Activated T-cell treated with anti-CD3 and anti-CD28 coated beads for 24 hours (primary cell): ENCODE measurements around the gene GAL3ST3.
A peak's percentile ranks its signal among the peaks of the same experiment; 100 is the strongest.
"Not testable (repeated sequence)": the region's sequence is repeated elsewhere in the genome, so short reads cannot be mapped to it uniquely, and the experiment has no call there.

Experiments
- DNase-seq: peaks from one replicate; pipeline ENCODE4 v3.0.0-alpha.2; 2020; ENCODE audit warnings: low read depth

GAL3ST3 gene, protein sequence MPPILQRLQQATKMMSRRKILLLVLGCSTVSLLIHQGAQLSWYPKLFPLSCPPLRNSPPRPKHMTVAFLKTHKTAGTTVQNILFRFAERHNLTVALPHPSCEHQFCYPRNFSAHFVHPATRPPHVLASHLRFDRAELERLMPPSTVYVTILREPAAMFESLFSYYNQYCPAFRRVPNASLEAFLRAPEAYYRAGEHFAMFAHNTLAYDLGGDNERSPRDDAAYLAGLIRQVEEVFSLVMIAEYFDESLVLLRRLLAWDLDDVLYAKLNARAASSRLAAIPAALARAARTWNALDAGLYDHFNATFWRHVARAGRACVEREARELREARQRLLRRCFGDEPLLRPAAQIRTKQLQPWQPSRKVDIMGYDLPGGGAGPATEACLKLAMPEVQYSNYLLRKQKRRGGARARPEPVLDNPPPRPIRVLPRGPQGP

DNA sequence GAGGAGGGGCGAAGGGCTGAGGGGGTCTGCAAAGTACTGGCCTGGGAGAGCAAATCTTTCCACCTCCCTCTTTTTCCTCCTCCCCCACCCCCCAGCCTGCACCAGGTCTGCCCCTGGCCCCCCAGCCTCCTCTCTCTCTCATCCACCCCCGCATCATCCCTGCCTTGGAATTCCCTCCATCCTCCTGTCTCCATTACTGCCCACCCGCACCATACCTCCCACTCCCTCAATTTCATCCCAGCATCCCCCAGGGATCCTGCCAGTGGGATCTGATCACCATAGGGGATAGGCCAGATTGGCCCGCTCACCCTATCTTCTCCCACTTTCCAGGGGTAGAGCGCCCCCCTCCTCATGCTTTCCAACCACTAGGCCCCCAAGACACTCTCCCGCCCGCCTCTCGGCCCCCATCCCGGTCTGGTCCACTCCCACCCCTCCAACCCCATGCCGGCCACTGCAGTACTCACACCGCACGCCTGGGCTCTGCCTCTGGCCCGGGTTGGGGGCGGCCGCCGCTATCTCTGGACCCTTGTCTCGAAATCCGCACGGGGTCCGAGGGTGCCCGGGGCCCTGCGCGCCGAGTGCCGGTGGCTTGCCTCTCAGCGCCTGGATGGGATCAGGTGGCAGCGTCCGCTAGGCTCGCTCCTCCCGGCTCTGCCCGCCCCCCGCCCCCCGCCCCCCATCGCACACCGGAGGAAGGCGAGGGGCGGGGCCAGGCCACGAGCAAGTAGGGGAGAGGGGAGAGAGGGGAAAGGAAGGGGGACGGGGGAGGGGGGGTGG lies at the start of gene GAL3ST3:
GAL3ST3 (minus strand) TSS at position 615 of the 777 bp plus-strand sequence. CDS start 3,746 bp downstream, outside the sequence.
- no peak for DNase-seq

DNA sequence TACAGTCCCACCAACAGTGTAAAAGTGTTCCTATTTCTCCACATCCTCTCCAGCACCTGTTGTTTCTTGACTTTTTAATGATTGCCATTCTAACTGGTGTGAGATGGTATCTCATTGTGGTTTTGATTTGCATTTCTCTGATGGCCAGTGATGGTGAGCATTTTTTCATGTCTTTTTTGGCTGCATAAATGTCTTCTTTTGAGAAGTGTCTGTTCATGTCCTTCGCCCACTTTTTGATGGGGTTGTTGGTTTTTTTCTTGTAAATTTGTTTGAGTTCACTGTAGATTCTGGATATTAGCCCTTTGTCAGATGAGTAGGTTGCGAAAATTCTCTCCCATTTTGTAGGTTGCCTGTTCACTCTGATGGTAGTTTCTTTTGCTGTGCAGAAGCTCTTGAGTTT lies 43.2 kb upstream of the GAL3ST3 start:
- not testable (repeated sequence) for DNase-seq

DNA sequence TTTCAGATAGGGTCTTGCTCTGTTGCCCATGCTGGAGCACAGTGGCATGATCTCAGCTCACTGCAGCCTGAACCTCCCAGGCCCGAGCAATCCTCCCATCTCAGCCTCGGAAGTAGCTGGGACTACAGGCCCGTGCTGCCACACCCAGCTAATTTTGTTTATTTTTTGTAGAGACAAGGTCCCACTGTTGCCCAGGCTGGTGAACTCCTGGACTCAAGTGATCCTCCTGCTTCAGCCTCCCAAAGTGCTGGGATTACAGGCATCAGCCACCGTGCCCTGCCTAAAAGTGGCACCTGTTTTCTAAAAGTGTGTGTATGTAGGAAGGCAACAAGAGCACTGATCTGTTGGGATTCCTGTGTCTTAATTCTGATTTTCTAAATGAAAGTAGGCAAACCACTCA lies 41.3 kb upstream of the GAL3ST3 start:
- DNase-seq, result no peak

DNA sequence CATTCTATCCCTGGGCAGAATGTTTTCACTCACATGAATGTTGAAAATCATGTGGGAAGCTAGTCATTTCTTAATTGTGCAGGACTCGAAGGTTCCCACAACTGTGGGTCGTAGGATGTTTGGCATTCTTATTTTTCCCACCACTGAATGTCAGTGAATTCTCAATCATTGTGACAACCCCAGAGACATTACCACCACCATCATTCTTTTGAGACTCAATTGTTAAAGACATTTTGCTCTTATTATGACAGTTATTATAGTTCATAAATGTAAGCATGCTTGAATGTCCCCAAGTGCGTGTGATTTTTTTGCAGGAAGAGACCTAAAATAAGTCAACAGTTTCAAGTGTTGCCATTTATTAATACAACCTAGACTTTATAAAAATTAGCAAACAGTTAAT lies 40.1 kb upstream of the GAL3ST3 start:
- no peak for DNase-seq

DNA sequence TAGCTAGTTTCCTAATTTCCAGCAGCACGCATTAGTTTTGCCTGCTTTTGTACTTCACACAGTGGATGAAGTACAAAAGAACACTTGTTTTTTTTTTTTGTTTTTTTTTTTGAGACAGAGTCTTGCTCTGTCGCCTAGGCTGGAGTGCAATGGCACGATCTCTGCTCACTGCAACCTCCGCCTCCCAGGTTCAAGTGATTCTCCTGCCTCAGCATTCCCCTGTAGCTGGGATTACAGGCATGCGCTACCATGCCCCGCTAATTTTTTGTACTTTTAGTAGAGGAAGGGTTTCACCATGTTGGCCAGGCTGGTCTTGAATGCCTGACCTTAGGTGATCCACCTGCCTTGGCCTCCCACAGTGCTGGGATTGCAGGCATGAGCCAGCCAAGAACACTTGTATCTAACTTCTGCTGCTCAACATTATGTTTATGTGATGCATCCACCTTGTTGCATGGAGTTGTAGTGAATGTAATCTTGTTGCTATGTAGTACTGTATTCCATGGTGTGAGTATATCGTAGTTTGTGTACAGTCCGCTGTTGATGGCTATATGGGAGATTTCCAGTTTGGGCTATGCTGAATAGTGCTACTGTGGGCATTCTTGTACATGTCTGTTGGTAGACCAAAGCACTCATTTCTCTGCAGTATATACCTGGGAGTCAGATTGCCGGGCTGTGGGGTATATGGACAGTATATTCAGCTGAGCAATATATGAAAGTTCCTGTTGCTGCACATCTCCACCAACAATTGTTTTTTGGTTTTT lies 38.4 kb upstream of the GAL3ST3 start:
- DNase-seq, result no peak

DNA sequence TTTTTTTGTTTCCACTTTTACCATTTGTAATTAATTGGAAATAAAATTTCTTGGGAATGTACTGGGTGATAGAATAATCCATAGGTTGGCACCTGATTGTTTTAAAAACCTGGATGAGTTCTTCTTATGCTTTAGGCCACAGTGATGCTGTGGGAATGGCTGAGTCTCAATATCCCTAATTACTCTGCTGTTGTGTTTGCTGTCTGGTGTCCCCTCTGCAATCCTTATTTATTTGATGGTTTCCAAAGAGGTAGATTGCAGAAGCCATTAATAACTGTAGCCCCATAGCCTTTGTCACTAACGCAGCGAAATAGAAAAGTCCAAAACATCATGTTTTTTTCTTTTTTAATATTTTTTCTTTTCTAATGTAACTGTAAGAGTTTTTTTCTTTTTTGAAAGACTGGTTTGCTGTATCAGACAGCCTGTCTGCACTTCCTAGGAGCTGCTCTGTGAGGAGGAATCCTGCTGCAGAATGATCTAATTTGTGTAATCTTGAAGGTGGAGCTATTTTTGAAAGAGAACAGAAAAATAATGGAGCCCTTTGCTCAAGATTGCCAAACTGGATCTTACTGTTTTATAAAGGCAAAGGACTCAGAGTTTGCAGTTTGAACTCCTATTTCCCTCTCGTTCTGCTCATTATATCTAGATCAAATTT lies 36.0 kb upstream of the GAL3ST3 start:
- DNase-seq, result no peak

DNA sequence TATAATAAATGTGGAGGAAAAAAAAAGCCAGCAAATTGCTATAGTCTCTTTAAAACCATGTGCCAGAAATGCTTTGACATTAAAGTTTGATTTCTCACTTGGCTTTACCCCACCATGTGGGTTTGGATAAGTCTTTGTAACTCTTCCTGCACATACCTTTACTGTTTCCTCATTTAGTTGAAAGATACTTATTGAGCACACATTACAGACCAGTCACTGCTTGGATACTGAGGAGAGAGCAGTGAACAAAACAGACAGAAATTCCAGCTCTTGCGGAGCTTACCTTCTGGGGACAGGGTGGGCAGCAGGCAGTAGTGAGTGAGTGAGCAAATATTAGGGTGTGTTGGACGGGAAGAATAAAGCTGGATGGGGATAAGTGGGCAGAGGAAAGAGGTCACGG lies 34.8 kb upstream of the GAL3ST3 start:
- no peak for DNase-seq

DNA sequence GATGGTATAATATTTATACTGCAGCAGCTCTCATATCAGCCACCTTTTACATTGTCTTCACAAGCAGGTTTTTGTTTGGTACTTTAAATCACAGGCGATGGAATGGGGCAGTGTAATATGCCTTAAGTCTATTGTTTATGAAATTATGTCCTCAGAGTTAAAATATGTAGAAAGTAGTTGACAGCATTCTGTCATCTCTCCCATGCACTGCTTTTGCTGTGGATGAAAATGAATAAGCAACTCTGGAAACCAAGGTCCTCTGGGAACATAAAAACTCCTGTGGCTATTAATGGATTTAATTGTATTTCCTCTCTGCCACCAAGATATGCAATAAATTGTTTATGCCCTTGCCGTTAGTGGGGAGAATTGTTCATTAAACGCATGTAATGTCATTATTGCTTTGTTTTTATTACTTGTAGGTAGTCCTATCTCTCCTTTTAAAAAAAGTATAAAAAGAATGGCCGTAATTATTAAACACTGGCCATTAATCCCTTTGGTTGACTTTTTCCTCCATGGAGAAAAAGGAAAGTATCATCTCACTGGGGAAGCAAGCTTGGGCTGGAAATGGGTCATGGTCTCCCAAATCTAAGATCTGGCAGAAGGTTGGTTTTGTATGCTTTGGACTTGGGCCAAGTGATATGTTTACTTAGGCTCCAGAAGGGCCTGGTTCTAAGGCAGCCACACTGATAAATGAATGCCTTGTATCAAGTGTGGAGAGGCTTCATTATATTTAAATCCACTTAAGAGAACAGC lies 34.2 kb upstream of the GAL3ST3 start:
- no peak for DNase-seq

DNA sequence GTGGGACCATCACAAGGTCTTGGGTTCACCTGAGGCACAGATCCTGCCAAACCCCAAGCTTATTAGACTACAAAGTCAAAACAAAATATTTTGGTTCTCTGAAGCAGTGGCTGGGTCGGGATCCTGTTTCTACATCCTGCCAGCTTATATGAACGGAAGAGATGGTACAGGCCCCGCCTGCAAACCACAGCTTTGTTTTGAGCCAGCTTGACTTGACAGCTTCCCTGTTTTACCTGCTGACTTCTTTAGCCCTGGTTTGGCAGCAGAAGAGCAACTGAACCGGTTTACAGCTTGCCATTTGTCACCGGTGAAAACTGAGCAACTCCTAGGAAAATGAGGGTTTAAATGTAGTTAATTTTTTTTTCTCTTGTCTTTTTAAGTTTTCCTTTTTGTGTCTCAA lies 32.5 kb upstream of the GAL3ST3 start:
- DNase-seq, result peak; percentile 46

DNA sequence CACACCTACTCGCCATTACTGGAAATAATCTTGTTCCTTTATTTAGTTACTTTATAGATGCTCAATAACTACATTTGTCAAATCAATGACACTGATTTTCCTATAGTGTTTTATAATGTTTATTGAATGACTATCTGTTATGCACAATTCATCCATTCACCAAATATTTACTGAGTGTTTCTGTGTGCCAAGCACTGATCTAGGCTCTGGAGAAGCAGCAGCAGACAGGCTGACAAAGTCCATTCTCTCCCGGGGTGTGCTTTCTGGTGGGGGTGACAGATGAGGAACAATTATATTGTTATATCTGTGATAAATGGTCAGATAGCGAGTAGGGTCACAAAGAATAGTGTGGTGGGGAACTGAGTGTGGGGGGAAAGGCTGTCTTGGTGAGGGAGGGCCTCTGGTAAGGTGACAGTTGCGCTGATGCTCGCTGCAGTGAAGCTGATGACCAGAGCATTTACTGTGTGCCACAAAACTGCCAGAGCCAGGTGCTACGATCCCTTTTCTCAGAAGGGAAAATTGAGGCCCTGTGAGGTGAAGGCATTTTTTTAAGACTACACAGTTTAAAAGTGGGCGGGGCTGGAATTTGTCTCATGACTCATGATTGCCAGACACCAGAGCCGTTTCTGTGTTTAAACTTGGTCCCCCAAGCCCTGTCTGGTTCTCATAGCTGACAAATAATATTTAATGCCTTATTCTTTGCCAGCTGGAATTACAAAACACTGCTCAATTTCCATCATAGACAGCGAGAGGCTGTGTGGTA lies 31.3 kb upstream of the GAL3ST3 start:
- DNase-seq, result peak; percentile 56

DNA sequence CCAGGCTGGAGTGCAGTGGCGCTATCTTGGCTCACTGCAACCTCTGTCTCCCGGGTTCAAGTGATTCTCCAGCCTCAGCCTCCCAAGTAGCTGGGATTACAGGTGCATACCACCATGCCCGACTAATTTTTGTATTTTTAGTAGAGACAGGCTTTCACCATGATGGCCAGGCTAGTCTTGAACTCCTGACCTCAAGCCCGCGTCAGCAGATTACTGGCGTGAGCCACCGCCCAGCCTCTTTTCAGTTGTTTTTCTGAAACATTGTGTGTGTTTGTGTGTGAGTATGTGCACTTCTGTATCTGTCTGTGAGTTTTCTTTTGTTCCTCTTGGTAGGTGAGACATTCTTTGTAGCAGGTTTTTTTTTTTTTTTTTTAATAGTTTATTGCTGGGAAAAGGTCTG lies 30.0 kb upstream of the GAL3ST3 start:
- not testable (repeated sequence) for DNase-seq

DNA sequence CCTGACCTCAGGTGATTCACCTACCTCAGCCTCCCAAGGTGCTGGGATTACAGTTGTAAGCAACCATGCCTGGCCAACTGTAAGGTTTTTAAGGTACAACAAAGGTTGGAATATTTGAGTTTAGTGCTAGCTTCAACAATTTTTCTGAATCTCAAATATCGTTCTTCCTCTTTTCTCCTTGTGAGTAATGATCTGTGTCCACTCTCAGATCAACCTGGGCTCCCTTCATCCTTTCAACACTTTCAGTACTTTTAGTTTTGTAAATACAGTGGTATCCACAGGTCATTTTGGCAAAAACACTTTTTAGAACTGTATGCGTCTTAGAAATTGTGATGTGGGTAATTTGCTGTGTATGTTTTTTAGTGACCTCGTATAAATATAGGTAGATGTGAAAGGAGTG lies 29.0 kb upstream of the GAL3ST3 start:
- no peak for DNase-seq

DNA sequence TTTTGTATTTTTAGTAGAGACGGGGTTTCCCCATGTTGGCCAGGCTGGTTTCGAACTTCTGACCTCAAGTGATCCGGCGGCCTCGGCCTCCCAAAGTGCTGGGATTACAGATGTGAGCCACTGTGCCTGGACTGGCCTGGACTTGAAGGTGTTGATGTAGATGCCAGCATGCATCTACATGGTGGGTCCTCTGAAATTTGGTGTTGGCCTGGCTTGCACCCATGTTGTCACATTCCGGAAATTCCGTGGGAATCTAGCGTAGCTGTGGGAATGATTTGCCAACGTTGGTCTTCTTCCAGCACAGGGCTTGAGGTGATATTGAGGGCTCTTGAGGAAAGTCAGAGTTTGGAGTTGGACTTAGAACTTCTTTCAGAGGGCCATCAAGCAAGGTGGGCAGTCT lies 27.6 kb upstream of the GAL3ST3 start:
- DNase-seq, result no peak

DNA sequence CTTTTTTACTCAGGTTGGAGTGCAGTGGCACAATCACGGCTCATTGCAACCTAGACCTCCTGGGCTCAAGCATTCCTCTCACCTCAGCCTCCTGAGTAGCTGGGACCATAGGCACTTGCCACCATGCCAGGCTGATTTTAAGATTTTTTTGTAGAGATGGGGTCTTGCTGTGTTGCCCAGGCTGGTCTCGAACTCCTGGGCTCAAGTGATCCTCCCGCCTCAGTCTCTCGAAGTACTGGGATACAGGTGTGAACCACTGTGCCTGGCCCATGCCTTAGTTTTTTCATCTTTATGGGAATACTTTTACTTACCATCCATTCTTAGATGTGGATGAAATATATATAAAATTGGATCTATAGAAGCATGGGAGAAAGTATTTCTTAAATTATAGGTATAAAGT lies 26.3 kb upstream of the GAL3ST3 start:
- no peak for DNase-seq

DNA sequence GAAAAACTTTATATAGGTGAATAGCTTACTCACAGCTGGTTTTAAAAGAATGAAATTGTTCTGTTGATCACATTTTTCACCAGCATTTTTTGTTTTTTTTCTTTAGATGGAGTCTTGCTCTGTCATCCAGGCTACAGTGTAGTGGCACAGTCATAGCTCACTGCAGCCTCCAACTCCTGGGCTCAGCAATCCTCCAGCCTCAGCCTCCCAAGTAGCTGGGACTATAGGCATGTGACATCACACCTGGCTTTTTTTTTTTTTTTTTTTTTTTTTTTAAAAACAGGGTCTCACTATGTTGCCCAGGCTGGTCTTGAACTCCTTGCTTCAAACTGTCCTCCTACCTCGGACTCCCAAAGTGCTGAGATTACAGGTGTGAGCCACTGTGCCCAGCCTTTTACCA lies 24.7 kb upstream of the GAL3ST3 start:
- no peak for DNase-seq

DNA sequence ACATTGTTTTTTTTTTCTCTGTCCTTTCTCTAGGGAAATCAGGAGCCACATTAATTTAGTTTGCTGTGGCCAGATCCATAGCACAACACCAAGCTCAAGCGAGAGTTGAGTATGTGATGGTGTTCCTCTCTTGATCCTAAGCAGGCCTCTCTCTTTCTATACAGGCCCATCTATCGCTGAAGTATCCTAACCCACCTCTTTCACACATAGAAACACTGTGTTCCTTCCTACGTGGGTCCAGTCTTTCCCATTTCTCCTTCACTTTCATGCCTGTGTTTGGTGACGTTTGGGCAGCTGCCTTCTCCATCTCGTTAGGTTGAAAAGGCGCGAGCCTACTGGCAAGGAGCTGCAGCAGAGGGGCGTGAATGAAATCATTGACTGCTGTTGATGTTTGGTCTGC lies 23.6 kb upstream of the GAL3ST3 start:
- DNase-seq, result no peak

DNA sequence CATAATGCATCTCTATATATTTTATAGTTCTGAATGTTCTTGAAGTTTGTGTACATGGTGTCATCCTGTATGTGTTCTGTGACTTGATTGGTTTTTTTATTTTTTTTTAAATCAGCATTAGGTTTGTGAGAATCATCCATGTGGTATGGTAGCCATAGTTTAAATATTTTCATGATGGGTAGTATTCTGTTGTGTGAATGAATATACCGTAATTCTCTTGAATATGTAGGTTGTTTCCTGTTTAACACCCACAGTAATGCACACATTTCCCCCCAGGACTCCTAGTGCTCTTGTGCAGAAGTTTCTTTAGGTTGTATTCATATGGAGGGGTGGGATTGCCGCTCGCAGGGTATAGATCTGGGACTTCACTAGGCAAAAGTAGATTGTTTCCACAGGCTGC lies 23.1 kb upstream of the GAL3ST3 start:
- no peak for DNase-seq

DNA sequence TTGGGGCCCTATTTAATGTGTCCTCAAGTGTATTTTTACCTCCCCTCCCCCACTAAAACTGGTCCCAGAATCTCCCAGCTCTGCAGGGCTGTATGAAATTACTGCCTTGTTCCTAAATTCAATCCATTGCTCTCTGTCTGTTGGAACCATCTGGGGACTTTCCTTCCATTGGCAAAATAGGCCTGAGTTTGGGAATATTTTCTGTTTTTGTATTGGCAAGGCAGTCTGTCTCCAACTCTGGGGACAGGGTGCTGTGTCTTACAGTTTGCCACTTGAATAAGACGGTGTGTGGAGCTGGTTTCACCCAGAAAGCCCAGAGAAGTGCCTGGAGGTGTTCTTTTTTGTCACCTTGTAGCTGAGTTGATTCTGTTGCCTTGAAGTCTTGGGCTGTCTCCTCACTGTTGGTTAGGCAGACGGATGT lies 22.4 kb upstream of the GAL3ST3 start:
- no peak for DNase-seq

DNA sequence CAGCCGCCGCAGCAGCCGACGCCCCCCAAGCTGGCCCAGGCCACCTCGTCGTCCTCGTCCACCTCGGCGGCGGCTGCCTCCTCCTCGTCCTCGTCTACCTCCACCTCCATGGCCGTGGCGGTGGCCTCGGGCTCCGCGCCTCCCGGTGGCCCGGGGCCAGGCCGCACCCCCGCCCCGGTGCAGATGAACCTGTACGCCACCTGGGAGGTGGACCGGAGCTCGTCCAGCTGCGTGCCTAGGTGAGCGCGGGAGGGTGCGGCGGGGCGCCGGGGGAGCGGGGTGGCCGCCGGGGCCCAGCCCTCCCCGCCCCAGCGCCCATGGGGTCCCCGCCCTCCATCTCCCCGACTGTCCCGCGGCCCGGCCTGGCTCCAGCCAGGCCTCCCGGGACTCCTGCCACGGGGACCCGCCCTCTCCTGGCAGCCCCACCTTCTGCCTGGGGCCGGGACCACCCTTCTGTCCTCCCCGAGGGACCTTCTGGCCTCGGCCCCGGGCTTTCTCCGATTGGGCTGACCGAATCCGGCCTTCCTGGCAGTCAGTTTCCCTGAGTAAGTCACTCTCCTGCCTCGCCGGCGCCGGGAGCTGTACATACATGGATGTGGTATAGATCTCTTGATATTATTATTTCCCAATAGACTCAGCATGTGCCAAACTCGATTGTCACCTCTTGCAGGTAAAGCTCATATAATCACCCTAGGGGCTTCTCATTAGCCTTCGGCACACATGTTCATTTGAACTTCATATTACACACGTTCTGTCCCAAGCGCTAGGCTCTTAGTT lies 21.8 kb upstream of the GAL3ST3 start:
- no peak for DNase-seq
